Measurements from ENCODE around the gene PIK3R4.

DNA sequence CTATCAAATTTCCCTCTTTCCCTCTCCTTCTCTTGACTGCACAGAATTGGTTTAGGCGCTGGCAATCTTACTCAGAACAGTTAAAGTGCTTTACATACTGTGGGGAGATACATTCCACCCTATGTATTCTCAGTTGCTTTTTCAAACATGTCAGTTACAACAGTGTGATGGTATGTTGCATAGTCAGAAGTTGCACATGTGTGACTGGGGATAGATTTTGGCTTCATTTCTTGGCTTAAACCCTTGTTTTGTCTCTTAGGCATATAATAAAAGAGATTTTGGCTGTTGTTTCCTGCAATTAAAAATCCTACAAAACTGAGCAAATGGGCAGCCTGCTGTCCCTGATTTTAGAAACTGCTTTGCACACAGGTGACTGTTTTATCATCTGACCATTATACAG is 86.7 kb downstream of the PIK3R4 start:
- TF ChIP-seq, protein P1, sequence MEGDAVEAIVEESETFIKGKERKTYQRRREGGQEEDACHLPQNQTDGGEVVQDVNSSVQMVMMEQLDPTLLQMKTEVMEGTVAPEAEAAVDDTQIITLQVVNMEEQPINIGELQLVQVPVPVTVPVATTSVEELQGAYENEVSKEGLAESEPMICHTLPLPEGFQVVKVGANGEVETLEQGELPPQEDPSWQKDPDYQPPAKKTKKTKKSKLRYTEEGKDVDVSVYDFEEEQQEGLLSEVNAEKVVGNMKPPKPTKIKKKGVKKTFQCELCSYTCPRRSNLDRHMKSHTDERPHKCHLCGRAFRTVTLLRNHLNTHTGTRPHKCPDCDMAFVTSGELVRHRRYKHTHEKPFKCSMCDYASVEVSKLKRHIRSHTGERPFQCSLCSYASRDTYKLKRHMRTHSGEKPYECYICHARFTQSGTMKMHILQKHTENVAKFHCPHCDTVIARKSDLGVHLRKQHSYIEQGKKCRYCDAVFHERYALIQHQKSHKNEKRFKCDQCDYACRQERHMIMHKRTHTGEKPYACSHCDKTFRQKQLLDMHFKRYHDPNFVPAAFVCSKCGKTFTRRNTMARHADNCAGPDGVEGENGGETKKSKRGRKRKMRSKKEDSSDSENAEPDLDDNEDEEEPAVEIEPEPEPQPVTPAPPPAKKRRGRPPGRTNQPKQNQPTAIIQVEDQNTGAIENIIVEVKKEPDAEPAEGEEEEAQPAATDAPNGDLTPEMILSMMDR (IDR thresholded peaks at IDR 0.05): no peak
- TF ChIP-seq POLR2A (IDR thresholded peaks at IDR 0.05) (no peak), POLR2AphosphoS5 (IDR thresholded peaks at IDR 0.05) (no peak)

All from breast epithelium (tissue), 3 donors.